ENCODE data around the gene CD151. TPM values are rescaled to one million over a fixed set of nuclear protein-coding genes. Genes with fewer than 3 reads are reported as not detected.

Gene CD151
- total RNA-seq, 8 experiments from 2014 or later = 43.0 to 311 (median 121) TPM

- ATAC-seq (replicated peaks in 6 of 8) = peak in 1 of 8 experiments; percentile 5
- in situ Hi-C loops (cut with MboI; ENCODE audit: low pct_unique_long_range_greater_than_20kb in 2 of 9, low sequenced_read_pairs in 9 of 9, unreplicated experiment in 9 of 9) = no loop called here
- no peak overlapping the region for H3K4me3 ChIP-seq
- 60% methylated on average over 1 of the region's 17 CpGs; no CpG with 5 or more reads in 9 of the 10 experiments for WGBS, 10 experiments
- peaks cover 19 to 22% of the 10 kb centered on the region in 2 donors for H3K4me1 ChIP-seq (replicated peaks in 1 of 2)
- no peak overlapping the region for H3K27ac ChIP-seq
Observed at GRCh38 chr11:838441-839279, 5.9 kb downstream of the CD151 start.

- peaks cover 20 to 22% of the 10 kb centered on the region in 2 donors for H3K4me1 ChIP-seq (replicated peaks in 1 of 2)
- in situ Hi-C loops (cut with MboI; ENCODE audit: low pct_unique_long_range_greater_than_20kb in 2 of 9, low sequenced_read_pairs in 9 of 9, unreplicated experiment in 9 of 9) = no loop called here
Observed at GRCh38 chr11:839280-839623, 6.5 kb downstream of the CD151 start.

GRCh38 chr11:839875-840617 lies 7.3 kb downstream of the CD151 start:
- ATAC-seq (replicated peaks in 6 of 8) = no peak
- in situ Hi-C loops (cut with MboI; ENCODE audit: low pct_unique_long_range_greater_than_20kb in 2 of 9, low sequenced_read_pairs in 9 of 9, unreplicated experiment in 9 of 9) = no loop called here
- peaks cover 23 to 28% of the 10 kb centered on the region in 2 donors for H3K4me1 ChIP-seq (replicated peaks in 1 of 2)
- no peak overlapping the region for H3K27ac ChIP-seq
- no peak overlapping the region for H3K4me3 ChIP-seq
- 40 to 100% (median 85%) methylated on average over 1 to 13 of the region's 25 CpGs; no CpG with 5 or more reads in 3 of the 10 experiments for WGBS, 10 experiments

More at GRCh38 chr11:839280-839623, 6.5 kb downstream of the CD151 start:
- Histone ChIP-seq H3K27ac (no peak overlapping the region), H3K4me3 (no peak overlapping the region)
- 80% methylated on average over 1 of the region's 5 CpGs; no CpG with 5 or more reads in 9 of the 10 experiments for WGBS, 10 experiments
- no peak for ATAC-seq (replicated peaks in 6 of 8)

- WGBS, 10 experiments = 0% methylated on average over 1 of the region's 27 CpGs; no CpG with 5 or more reads in 8 of the 10 experiments
- ATAC-seq (replicated peaks in 6 of 8) = peak in 3 of 8 experiments; percentile 0 to 2 (median 1)
- in situ Hi-C loops (cut with MboI; ENCODE audit: low pct_unique_long_range_greater_than_20kb in 2 of 9, low sequenced_read_pairs in 9 of 9, unreplicated experiment in 9 of 9) = no loop called here
- Histone ChIP-seq H3K4me3 (peak overlapping the region; percentile 90 to 100 (median 96)), H3K27ac (peak overlapping the region; percentile 98 to 100), H3K4me1 (replicated peaks in 1 of 2) (peaks cover 32 to 34% of the 10 kb centered on the region in 2 donors)
Observed at GRCh38 chr11:841981-842369, 9.2 kb downstream of the CD151 start.

GRCh38 chr11:842370-843002 lies 9.7 kb downstream of the CD151 start, which contains the start of the genes POLR2L and TSPAN4:
POLR2L (minus strand) TSS chr11:842529; CDS start chr11:842508, 21 bp downstream.
TSPAN4 (plus strand) TSS chr11:842852; CDS start chr11:850305, 7,453 bp downstream.
- H3K4me3 ChIP-seq = peak within 1 kb of the TSS; percentile 90 to 100 (median 96)
- in situ Hi-C loops (cut with MboI; ENCODE audit: low pct_unique_long_range_greater_than_20kb in 2 of 9, low sequenced_read_pairs in 9 of 9, unreplicated experiment in 9 of 9) = no loop called here
- 0% methylated on average over 5 of the region's 87 CpGs; no CpG with 5 or more reads in 9 of the 10 experiments for WGBS, 10 experiments
- ATAC-seq (replicated peaks in 6 of 8) = peak; percentile 19 to 74 (median 57)
- H3K27ac ChIP-seq = peak within 1 kb of the TSS; percentile 98 to 100
- peaks cover 32 to 34% of the 10 kb centered on the region in 2 donors for H3K4me1 ChIP-seq (replicated peaks in 1 of 2)

GRCh38 chr11:843086-843734 lies 10.5 kb downstream of the CD151 start:
- peak in 4 of 8 experiments; percentile 0 to 15 (median 0) for ATAC-seq (replicated peaks in 6 of 8)
- in situ Hi-C loops (cut with MboI; ENCODE audit: low pct_unique_long_range_greater_than_20kb in 2 of 9, low sequenced_read_pairs in 9 of 9, unreplicated experiment in 9 of 9) = no loop called here
- H3K27ac ChIP-seq = peak overlapping the region in 1 of 2 donors; percentile 55

GRCh38 chr11:843818-844692 lies 11.3 kb downstream of the CD151 start:
- WGBS, 10 experiments = 12% methylated on average over 3 of the region's 25 CpGs; no CpG with 5 or more reads in 9 of the 10 experiments
- ATAC-seq (replicated peaks in 6 of 8) = peak; percentile 3 to 69 (median 20)
- in situ Hi-C loops (cut with MboI; ENCODE audit: low pct_unique_long_range_greater_than_20kb in 2 of 9, low sequenced_read_pairs in 9 of 9, unreplicated experiment in 9 of 9) = no loop called here
- peaks cover 42 to 44% of the 10 kb centered on the region in 2 donors for H3K4me1 ChIP-seq (replicated peaks in 1 of 2)
- H3K27ac ChIP-seq = no peak overlapping the region
- peak overlapping the region; percentile 90 to 100 (median 96) for H3K4me3 ChIP-seq

More at GRCh38 chr11:843086-843734, 10.5 kb downstream of the CD151 start:
- WGBS, 10 experiments = no CpG with 5 or more reads among the region's 53 CpGs
- H3K4me3 ChIP-seq = peak overlapping the region; percentile 90 to 100 (median 96)
- H3K4me1 ChIP-seq (replicated peaks in 1 of 2) = peaks cover 34 to 36% of the 10 kb centered on the region in 2 donors

GRCh38 chr11:844693-845644 lies 12.2 kb downstream of the CD151 start:
- H3K27ac ChIP-seq = no peak overlapping the region
- no peak overlapping the region for H3K4me3 ChIP-seq
- peak; percentile 15 to 56 (median 28) for ATAC-seq (replicated peaks in 6 of 8)
- peaks cover 43 to 47% of the 10 kb centered on the region in 2 donors for H3K4me1 ChIP-seq (replicated peaks in 1 of 2)
- 20 to 49% methylated on average over 1 to 6 of the region's 31 CpGs; no CpG with 5 or more reads in 8 of the 10 experiments for WGBS, 10 experiments
- in situ Hi-C loops (cut with MboI; ENCODE audit: low pct_unique_long_range_greater_than_20kb in 2 of 9, low sequenced_read_pairs in 9 of 9, unreplicated experiment in 9 of 9) = no loop called here

GRCh38 chr11:845872-846495 lies 13.2 kb downstream of the CD151 start:
- in situ Hi-C loops (cut with MboI; ENCODE audit: low pct_unique_long_range_greater_than_20kb in 2 of 9, low sequenced_read_pairs in 9 of 9, unreplicated experiment in 9 of 9) = no loop called here
- ATAC-seq (replicated peaks in 6 of 8) = peak in 1 of 8 experiments; percentile 0
- peaks cover 46 to 49% of the 10 kb centered on the region in 2 donors for H3K4me1 ChIP-seq (replicated peaks in 1 of 2)
- 48 to 80% (median 61%) methylated on average over 1 to 3 of the region's 8 CpGs; no CpG with 5 or more reads in 6 of the 10 experiments for WGBS, 10 experiments
- no peak overlapping the region for H3K27ac ChIP-seq
- H3K4me3 ChIP-seq = no peak overlapping the region

GRCh38 chr11:846496-847098 lies 13.8 kb downstream of the CD151 start:
- 33 to 100% (median 91%) methylated on average over 1 to 4 of the region's 11 CpGs; no CpG with 5 or more reads in 2 of the 10 experiments for WGBS, 10 experiments
- Histone ChIP-seq H3K4me1 (replicated peaks in 1 of 2) (peaks cover 46 to 49% of the 10 kb centered on the region in 2 donors), H3K4me3 (no peak overlapping the region), H3K27ac (no peak overlapping the region)
- ATAC-seq (replicated peaks in 6 of 8) = no peak
- in situ Hi-C loops (cut with MboI; ENCODE audit: low pct_unique_long_range_greater_than_20kb in 2 of 9, low sequenced_read_pairs in 9 of 9, unreplicated experiment in 9 of 9) = no loop called here
